Measurements from ENCODE around the gene HOXC9.

The HOXC9 gene

GRCh38 chr12:53989227-53990113 lies 10.5 kb upstream of the HOXC9 start:
- no peak for DNase-seq

GRCh38 chr12:53990311-53991076 lies 9.5 kb upstream of the HOXC9 start:
- no peak for DNase-seq

- no peak for DNase-seq
Observed at GRCh38 chr12:53991077-53991460, 8.9 kb upstream of the HOXC9 start.

GRCh38 chr12:53992377-53992889 lies 7.5 kb upstream of the HOXC9 start:
- DNase-seq: no peak

- no peak for DNase-seq
Observed at GRCh38 chr12:53993162-53994008, 6.6 kb upstream of the HOXC9 start.

GRCh38 chr12:53994009-53994263 lies 6.0 kb upstream of the HOXC9 start:
- DNase-seq: no peak

GRCh38 chr12:53994264-53995001 lies 5.5 kb upstream of the HOXC9 start:
- no peak for DNase-seq

- DNase-seq: no peak
Observed at GRCh38 chr12:53995002-53995377, 5.0 kb upstream of the HOXC9 start.

GRCh38 chr12:53995378-53996239 lies 4.4 kb upstream of the HOXC9 start:
- DNase-seq: no peak

GRCh38 chr12:53996240-53997203 lies 3.4 kb upstream of the HOXC9 start:
- DNase-seq: no peak

GRCh38 chr12:53997204-53998109 lies 2.5 kb upstream of the HOXC9 start:
- DNase-seq: no peak

GRCh38 chr12:53998110-53998899 lies 1.7 kb upstream of the HOXC9 start:
- no peak for DNase-seq

- DNase-seq: no peak
Observed at GRCh38 chr12:53998900-53999236, 1.1 kb upstream of the HOXC9 start.

GRCh38 chr12:53999559-54000115 lies 324 bp upstream of the HOXC9 start:
- DNase-seq: no peak

- no peak for DNase-seq
Observed at GRCh38 chr12:54001283-54002187, 1.6 kb downstream of the HOXC9 start.

GRCh38 chr12:54002278-54002914 lies 2.4 kb downstream of the HOXC9 start:
- DNase-seq: no peak

Measured in effector CD8-positive, alpha-beta T cell (primary cell).